RKO (cell line): Measurements from ENCODE around the gene GJA3.

Source experiments
- DNase-seq: peaks from one replicate; pipeline ENCODE4 v3.0.0-alpha.2; 2016; ENCODE audit warnings: low spot score

GJA3 gene

GRCh38 chr13:20151016-20151415 is 9.8 kb downstream of the GJA3 start:
- DNase-seq: no peak

DNA sequence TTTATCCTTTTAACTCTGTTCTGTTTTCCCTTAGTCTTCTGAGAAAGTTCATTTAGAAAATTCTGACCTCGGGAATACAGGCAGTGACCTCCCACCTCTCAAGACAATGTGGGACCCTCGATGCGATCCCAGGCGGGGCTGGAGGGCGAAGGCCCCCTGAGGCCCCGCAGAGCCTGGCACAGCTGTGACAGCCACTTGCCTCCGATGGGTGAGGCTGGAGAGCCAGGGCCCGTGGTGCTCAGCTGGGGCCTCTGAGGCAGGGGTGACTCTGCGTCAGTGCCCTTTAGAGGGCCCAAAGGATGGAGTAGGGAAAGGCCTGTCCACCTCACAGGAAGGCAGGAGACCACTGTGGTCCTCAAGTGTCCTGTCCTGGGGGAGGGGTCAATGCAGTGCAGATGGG is 10.3 kb downstream of the GJA3 start:
- DNase-seq: no peak

GRCh38 chr13:20149762-20150161 is 11.1 kb downstream of the GJA3 start:
- DNase-seq: no peak

DNA sequence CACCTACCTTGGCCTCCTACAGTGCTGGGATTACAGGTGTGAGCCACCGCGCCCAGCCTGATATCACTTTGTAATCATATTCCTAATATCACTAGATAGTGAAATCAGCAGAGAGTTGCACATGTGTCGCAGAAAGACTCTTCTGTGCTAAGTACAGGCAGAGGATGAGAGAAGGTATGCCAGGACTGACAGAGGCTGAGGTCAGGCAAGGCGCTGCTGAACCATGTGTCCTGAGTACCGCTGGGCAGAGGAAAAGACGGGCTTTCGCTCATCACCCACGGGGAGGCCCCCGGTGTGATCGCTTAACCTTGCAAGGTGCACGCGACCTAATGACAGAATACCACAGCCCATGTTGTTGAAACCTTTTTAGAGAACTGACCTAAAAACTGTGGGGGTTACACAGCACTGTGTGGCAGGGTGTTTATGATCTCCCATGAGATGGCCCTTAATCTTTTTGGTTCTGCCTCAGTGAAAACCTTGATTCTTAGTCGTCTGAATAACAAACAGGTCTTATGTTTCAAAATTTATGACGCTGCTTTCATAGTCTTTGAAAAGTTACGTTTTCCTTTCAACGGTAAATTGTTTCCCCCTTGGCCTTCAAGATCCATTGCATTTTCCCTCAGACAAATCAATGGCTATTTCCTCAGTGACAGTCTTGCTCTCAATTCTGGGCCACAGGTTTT is 12.2 kb downstream of the GJA3 start:
- DNase-seq: no peak

DNA sequence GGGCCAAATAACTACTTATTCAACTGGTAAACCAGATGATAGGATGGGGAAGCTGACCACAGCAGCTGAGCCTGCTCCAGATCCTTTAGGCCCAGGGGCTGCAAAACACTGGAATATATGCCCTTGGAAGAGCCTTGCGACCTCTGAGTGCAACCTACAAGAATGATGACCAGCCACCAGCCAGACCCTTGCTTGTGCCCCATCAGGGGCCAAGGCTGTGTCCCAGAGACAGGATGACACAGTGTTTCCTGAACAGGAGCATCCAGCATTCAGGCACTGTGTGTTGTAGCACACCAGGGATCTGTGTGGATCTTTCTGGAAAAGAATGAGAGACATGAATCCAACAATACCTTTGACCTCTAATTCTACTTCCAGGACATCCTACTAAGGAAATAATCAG is 14.5 kb downstream of the GJA3 start:
- DNase-seq: no peak

GRCh38 chr13:20145521-20145920 is 15.3 kb downstream of the GJA3 start:
- DNase-seq: no peak

GRCh38 chr13:20144141-20144850 is 16.6 kb downstream of the GJA3 start:
- no peak for DNase-seq

DNA sequence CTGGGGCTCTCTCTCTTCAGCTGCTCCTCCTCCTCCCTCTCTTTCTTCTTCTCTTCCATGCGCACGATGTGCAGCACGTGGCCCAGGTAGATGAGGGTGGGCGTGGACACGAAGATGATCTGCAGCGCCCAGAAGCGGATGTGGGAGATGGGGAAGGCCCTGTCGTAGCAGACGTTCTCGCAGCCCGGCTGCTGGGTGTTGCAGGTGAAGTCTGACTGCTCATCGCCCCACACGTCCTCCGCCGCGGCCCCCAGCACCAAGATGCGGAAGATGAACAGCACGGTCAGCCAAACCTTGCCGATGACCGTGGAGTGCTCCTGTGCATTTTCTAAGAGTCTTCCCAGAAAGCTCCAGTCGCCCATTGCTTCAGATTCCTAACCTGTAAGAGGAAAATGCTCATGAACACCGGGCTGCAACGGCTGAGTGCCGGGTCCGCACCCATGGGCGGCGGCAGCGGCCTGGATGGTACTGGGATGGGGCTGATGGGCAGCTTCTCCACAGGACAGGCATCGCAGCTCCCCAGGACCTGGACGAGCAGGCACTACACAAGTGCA is 17.8 kb downstream of the GJA3 start:
- no peak for DNase-seq

DNA sequence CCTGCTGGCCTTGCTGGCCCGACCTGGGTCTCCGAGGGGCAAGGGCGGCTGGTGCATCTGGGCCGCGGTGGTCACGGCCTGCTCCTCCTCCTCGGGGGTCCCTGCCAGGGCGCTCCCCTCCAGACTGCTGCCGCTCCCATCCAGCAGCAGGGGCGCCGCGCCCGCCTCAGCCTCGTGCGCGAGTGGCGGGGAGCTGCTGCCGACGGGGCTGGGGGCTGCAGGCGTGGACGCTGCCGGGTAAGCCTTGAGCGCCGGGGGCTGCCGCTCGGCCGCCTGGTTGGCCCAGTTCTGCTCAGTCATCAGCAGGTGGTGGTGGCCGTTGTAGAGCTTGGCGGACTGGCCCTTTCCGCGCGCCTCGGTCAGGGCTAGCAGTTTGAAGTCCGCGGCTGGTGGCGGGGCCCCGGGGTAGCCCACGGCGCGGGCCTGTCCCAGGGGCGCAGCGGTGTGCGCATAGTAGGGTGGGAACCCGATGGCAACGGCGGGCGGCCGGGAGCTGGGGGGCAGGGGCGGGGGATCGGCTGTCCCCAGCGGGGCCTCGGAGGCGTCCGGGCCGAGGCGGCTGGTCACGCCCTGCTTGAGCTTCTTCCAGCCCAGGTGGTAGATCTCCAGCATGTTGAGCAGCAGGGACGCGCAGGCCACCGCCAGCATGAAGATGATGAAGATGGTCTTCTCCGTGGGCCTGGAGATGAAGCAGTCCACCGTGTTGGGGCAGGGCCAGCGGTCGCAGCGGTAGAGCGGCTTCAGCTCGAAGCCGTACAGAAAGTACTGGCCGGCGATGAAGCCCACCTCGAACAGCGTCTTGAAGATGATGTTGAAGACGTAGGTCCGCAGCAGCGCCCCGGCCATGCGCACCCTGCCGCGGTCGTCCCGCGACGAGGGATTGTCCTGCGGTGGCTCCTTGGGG is 18.6 kb downstream of the GJA3 start:
- no peak for DNase-seq

DNA sequence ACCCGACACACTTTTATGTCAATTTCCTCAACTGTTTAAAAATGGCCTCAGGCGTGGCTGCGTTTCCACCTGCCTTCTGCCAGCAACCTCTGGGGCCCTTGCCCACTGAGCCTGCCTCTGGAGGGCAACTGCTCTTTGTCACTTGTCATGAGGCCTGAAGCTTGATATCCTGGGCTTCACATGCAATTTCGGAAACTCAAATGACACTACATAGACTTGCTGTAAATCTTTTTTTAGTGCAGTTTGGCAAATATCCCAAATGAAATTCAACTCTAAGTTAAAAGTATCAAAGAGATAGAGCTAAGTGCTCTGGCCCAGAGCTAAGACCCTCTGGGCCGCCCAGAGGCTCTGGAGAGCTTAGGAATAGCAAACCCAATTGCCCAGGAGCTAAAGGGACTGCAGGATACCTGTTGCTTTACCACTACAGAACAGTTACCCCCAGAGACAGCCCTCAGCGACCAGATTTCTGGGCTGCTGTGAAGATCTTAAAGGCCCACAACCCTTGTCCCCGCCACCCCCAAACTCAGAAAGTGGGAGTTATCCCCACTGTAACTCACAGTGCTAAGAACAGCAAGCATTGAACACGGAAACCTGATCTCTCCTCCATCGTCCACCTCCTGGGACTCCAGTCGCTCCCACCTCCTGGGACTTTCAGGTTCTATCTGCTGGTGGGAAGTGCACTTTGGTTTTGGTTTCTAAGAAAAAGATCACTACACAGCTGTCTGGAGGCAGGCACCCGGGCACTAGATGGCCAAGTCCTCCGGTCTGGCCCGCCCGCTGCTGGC is 19.4 kb downstream of the GJA3 start:
- DNase-seq: no peak

DNA sequence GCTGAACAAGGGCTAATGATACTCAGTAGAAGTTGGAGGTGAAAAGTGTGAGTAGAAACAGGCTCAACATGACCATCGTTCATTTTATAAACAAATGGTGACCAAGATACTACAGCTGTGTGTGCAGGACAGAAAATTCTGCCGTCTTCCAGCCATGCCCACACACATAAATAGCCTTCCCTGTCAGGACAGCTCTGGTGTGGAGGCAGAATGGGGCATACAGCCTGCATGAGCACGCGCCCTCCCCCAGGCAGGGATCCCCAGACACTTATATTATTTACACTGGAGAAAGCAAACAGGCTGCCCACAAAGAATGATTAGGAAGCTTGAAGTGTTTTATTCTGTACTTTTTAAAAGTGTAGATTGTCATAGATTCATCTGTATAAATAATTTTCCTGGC is 20.4 kb downstream of the GJA3 start:
- DNase-seq: no peak

DNA sequence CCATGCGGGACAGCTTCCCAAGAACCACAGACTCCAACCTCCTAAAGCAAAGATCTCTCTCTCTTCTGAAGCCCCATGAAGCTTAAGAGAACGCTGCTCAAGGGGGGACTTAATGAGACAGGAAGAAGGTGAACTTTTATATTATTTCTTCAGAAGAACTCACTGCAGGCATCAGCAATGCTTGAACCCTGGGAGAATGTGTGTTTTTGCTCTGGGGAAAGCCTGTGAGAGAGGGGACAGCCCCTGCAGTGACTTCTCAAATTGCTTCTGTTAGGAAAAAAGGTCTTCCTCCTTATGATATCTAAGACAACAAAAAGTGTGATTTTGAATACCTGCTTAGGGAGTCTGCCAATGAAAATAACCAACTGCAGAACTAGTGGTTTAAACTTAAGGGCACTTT is 23.0 kb downstream of the GJA3 start:
- no peak for DNase-seq

DNA sequence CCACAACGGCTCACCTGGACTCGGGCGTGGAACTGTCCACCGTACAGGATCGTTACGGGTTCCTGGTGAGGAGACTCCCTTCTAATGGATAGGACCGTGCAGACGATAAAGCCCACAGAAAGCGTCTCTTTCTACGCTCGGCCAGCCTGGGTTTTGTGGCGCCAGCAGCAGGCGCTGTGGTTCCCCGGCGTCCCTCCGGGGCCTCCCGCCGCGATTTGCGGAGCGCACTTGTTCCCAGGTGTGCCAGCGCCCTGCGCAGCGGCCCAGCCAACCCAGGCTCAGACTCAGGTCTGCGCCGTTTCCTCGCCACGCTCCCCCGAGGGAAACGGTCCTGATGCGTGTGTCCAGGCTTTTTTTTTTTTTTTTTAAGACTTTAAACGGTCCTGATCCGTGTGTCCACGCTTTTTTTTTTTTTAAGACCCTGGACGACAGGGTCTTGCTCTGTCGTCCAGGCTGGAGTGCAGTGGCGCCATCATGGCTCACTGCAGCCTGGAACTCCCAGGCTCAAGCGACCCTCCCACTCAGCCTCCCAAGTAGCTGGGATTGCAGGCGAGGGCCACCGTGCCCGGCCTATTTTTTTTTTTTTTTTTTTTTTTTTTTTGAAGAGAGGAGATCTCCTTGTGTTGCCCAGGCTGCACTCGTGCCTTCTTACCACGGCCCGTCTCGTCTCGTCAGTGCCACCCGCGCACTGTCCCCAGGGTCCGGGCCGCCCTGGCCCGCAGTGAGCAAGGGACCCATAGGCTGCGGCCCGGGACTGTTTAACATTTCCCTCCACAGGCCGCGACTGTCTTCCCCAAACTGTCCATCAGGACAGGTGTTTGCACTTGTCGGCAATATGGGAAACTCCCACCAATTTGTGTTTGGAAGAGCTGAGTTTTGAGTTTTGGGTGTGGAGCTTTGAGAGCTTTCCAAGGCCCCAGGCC is 23.8 kb downstream of the GJA3 start:
- DNase-seq: no peak

DNA sequence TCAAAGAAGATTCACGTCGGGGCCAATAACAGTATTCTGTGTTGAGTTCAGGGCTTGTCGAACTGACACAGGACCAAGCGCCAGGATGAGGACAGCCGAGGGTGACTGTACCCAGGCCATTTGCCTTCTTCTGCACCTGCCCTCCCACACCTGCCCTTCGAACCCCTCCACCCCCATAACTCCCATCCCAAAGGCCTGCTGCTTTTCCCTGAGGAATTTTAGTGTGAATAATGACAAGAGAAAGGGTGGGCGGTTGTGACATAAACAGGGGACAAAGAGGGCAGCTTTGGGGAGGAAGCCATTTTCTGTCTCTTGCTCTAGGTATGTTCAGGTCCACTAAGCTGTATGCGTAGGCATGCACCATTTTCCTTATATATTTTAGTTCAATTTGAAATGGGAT is 26.1 kb downstream of the GJA3 start:
- no peak for DNase-seq

DNA sequence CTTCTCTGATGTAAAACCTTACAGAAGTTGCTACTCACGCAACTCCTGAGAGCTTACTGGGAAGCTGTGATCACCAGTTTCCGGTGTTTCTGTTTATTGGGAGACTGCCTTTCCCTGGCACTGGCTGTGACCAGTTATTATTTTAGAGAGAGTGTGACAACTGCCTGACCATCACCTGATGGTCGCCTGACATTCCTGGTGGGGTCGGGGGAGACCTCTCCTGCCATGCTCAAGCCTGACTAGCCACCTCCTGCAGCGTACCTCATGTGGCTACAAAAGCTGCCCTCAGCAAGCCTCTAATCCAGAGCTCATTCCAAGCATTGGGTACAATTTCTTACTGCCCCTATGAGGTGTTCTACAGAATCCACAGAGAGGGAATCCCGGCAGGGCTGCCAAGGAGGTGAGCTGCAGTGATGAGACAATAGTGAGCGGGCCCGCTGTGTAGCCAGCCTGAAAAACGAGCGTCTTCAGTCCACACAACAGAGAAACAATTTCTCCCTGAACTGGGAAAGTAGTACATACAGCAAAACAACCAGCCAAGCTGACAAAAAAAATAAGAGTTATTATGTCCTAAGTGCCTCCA is 28.7 kb downstream of the GJA3 start:
- DNase-seq: no peak

- DNase-seq: no peak
Observed at GRCh38 chr13:20131057-20131832, 29.6 kb downstream of the GJA3 start.

GRCh38 chr13:20130652-20131051 is 30.2 kb downstream of the GJA3 start:
- DNase-seq: no peak

- no peak for DNase-seq
Observed at GRCh38 chr13:20130012-20130411, 30.8 kb downstream of the GJA3 start.

DNA sequence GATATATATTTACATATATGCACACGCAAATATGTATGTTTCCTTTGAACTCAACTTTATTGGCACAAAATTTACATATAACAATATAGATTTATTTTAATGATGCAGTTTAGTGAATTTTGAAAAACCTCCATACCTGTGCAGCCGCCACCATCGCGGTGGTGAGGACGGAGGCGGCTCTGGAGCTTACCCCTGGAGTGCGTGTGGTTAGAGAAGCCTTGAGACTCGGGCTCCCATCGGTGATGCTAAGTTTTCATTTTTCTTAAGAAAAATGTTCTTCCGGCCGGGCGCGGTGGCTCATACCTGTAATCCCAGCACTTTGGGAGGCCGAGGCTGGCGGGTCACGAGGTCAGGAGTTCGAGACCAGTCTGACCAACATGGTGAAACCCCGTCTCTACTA is 31.8 kb downstream of the GJA3 start:
- no peak for DNase-seq
